NCI-H510A (cell line): Measurements from ENCODE around the gene TMEM52.
A peak's percentile ranks its signal among the peaks of the same experiment; 100 is the strongest.

Source experiments
- DNase-seq: peaks from one replicate; lab custom pipeline; 2025; lab: John Stamatoyannopoulos, UW

Gene TMEM52

DNA sequence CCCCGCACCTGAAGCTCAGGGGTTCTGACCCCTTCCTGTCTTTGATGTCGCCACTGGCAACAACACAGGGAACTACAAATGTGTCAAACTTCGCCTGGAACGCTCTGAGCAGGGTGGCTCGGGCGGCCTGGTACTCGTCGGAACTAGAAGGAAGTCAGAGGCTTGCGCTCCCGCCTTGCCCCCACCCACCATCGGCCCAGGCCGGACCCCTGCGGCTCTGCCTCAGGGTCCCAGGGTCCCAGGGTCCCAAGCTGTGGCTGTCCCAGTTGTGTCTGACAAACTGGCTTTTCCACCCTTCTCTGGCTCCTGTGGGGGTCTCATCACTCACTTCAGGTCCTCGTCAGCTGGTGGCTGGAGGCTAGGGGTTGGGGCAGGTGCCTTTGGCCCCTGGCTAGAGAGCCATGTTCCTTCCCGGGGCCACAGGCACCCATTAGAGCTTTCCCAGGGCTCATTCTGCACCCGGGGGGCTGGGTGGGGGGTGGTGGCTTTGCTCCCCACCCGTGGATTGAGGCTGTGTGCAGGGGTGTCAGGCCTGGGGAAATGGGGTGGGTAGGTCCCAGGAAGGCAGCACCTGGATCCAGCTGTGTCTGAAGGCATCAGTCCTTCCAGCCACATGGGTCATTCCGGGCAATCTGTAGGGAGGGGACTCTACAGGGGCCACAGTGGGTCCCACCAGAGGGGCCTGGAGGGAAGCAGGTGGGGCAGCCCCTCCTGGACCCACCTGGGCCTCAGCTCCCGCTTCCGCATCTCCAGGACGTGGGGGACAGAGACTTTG is 8.0 kb upstream of the TMEM52 start:
- no peak for DNase-seq

DNA sequence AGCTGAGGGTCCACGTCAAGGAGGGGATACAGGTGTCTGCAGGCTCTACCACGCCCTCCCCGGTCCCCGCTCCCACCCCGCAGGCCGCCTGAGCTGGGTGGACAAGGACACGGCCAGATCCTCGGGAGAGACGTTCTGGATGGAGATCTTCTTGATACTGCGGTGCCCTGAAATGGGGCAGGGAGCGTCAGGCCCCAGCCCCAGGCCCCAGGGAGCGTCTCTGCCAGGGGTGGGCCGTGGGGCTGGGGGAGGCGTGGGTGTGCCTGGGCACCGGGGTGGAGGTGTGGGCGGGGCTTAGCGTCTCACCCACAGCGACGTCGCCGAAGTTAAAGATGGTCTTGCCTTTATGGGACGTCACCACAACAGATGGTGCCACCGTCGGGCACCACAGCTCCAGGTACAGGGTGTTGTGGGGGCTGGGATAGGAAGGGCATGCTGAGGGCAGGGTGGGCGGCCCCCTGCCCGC is 7.3 kb upstream of the TMEM52 start:
- DNase-seq, result no peak

DNA sequence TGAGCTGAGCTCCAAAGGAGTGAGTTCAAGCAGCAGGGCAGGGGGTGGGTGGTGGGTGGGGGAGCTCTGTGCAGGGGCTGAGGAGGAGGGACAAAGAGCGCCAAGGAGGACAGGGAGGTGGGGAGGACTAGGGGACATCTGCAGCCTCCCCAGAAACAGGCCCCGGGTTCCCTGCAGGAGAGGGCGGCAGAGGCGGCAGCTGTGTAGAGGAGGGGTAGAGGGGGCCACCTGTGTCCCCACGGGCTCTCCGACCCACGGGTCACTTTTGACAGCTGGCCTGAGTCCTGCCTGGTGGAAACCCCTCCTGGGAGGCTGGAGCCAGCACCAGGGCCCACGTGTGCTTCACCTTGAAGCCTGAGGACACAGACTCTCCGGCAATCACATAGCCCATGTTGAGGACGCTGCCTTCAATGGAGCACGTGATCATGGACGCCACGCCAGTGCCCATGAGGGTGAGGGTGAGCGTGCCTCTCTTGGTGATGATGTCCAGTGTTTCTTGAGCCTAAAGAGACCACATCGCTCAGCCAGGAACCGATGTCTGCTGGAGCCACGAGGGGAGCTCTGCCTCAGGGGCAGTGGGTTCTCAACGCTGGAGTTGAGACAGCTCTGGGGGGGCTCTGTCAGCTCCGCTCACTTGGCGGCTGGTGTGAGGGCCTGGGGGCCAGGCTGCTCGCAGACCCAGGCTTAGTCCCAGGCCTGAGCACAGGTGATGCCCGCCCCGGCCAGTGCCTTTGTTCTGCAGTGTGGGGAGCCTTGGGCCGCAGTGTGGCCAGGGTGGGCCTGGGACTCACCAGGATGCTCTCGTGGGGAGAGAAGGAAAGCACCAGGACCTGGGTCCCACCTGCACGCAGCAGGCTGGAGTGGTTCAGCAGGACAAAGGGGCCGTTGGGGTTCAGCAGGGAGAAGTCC is 6.6 kb upstream of the TMEM52 start:
- DNase-seq, result no peak

DNA sequence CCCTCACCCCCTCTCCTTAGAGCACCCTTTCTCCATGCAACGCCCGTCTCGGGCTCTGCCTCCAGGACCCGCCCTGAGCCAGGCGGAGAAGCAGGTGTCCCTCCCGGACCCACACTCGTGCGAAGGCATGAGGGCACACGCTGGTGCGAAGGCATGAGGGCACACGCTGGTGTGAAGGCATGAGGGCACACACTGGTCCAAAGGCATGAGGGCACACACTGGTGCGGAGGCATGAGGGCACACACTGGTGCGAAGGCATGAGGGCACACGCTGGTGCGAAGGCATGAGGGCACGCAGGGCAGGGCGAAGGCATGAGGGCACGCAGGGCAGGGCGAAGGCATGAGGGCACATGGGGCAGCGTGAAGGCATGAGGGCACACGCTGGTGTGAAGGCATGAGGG is 5.8 kb upstream of the TMEM52 start:
- no peak for DNase-seq

DNA sequence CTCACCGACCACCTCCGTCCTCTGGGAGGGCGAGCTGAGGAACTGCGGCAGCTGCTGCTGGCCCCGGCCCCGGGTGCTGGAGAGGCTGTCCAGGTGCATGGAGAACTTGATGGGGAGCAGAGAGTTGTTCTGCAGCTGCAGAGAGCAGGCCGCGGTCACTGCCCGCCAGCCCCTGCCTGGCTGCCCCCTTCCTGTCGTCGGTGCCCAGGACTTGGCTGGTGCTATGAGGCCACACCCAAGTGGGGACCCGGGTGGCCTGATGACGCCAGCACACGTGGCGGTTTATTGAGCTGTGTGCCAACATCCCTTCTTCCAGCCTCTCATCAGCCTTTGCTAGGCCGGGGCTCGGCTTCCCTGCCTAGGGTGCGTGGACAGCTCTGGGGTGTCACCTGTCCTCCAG is 5.3 kb upstream of the TMEM52 start:
- DNase-seq, result no peak

DNA sequence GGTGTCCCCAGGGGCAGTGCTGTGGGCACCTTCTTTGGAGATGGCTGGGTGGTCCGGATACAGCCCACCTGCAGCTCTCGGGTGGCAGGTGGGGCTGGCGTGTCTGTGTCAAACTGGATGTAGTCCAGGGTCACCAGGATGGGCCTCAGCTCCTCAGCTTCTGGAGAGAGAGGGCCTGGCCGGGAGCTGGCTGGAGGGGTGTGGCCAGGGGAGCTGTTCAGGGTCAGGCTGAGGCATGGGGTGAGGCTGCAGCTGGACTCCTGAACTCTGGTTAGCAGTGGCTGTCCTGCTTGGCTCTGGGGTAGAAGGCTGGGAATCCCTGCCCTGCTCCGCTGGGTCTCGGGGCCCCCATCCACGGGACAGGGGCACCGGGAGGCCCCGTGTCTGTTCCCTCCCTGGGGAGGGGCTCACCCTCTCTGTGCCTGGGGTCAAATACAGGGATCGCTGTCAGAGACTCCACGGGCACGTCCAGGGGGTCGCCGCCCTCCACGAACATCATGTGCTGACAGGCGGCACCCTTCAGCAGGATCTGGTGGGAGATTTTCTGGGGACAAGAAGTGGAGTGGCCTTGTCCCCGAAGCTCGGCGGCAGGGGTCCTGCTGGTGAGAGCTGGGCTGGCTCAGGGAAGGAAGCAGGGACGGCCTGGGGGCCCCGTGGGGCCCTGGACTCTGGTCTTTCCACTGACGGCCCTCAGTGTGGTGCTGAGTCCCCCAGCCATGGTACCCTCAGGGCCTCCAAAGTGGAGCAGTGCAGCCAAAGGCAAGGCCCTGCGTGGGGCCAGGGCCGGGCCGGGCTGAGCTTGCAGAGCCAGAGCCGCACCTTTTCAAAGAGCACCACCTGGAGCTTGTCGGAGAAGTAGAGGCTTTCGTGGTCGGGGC is 4.1 kb upstream of the TMEM52 start:
- DNase-seq, result no peak

DNA sequence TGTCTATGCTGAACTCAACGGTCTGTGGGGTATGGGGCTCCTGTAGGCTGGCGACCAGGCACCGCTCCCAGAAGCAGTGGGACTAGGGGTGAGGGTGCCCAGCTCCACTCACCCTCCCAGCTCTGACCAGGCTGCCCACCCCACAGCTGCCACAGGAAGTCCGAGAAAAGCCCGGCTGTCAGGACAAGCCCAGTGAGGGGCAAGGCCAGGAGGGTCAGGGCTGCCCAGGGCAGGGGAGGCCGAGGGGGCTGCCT is 3.5 kb upstream of the TMEM52 start:
- DNase-seq, result no peak

DNA sequence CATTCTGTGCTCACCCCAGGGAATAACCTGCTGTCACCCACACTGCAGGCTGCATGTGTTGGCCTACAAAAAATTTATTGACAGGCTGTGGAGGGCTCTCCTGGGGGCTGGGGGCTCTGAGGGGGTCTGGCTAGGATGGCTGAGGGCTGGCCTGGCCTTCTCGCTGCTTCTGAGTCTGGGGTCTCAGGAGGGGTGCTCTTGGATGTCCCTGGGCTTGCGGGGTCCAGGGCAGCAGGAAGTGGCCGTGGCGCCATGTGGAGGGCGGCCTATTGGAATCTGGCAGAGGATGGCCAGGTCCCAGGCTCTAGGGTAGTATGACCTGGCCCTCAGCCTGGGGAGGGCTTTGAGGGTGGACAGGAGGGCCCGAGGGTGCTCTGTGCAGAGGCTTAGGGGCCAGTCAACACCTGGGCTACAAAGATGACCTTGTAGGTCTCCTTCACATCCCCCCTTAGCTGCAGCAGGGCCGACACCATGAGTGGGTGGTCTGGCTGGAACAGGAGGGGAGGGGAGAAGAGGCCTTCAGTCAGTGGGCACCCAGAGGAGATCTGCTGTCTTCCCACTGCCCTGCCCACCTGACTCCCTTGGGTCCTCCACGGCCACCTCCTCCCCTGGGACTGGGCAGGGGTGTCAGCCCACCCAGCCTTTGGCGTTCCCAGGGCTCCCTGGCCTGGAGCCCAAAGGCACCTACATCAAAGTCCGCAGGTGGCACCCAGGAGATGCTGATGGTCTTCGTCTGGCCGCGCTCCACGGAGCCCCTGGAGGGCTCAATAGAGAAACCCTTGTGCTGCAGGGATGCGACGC is 3.0 kb upstream of the TMEM52 start:
- DNase-seq, result no peak

DNA sequence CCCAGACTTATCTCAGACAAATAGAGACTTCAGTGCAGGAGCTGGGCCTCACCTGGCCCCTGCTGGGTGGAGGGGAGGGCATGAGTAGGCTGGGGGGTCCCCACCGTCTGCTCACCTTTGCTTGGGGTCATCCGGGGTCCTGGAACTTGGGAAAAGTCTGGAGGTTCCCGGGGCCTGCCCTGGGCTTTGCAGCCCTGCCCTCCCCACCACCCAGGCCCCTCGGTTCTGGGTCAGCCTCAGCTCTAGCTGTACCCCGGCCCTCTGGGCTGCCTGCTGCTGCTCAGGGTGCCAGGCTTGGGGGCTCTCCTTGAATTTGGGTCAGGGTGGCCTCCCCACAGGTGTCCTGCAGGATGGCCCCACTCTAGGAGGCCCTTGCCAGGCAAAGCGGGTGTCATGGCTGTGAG is 2.4 kb upstream of the TMEM52 start:
- no peak for DNase-seq

DNA sequence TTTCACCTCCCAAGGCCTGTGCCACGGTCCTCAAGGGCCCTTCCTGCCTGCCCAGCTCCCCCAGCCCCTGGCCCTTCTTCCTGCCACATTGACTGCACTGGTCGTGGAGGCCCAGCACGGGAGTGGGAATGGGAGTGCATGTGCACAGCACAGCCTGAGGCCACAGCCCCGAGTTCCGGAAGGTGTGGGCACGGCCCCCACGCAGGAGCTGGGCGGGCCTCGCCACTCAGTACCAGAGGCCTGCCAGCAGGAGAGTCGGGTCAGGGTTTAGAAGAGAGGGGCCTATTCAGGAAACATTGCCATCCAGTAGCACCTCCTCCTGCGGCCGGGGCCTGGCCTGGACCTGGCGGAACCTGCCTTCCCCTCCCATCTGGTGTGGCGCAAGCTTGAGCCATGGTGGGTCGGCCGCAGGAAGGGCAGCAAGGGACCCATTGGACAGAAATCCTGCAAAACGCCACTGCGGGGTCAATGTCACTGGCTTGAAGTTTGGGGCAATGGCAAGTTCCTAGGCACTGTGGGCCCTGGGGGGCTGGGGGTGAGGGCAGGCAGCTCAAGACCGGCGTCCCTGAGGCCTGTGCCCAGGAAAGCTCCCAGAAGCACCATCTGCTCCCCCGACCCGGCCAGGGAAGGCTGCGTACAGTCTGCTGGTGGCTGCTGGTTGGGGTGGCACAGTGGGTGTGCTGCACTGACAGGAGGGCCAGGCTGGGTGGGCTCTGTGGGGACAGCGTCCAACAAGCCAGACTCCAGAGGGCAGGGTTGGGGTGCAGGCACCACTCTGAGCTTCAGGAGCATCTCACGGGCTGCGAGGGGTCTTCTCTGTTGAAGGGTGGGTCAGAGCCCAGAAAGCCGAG is 1.8 kb upstream of the TMEM52 start:
- DNase-seq, result no peak

DNA sequence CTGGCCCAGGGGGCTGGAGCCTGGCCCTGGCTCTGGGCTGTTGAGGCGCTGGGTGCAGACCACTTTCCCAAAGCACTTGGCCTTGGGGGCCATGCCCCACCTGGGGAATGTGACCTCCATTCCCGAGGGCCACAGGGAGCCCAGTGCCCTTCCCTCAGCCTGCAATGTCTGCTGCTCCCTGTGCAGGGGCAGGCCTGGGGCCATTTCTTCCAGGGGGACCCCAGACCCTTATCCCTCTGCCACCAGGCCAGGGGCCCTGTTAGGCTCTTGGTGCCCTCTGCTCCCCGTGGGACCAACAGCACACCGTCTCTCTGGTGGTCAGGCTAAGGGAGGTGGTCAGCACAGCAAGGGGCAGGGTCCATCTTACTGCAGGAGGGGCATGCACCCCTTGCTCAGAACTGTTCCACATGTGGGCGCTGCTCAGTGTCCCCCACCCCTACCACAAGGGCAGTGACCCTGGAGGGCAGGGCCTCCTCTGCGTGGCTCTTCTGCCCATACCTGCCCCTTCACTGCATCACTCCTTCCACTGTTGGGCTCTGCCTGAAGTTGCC is 1.1 kb upstream of the TMEM52 start:
- no peak for DNase-seq

DNA sequence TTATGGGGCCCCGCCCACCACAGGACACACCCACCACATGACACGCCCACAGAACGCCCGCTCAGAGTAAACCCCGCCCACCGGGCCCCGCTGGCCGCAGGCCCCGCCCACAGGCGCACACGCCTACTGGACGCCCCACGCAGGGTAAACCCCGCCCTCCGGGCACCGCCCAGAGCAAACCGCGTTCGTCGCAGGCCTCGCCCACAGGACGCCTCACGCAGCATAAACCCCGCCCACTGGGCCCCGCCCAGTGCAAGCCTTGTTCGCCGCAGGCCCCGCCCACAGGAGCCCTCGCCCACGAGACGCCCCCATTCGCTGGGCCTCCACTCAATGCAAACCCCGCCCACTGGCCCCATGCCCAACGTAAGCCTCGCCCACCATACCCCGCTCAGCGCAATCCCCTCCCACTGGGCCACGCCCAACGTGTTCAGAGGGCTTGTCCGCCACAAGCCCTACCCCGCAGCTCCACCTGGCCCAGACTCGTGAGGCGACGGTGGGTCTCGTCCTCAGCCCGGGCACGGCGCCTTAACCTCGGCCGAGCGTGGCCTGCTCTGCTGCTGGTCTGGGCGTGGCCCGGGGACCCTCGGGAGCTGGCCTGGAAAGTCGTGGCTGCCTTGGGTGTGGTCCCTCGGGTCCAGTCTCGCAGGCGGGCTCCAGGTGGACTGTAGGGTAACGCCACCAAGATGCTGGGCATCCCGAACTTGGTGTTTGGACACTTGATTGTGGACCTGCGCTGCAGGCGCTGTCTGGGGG is 401 bp upstream of the TMEM52 start:
- DNase-seq, result peak; percentile 45

DNA sequence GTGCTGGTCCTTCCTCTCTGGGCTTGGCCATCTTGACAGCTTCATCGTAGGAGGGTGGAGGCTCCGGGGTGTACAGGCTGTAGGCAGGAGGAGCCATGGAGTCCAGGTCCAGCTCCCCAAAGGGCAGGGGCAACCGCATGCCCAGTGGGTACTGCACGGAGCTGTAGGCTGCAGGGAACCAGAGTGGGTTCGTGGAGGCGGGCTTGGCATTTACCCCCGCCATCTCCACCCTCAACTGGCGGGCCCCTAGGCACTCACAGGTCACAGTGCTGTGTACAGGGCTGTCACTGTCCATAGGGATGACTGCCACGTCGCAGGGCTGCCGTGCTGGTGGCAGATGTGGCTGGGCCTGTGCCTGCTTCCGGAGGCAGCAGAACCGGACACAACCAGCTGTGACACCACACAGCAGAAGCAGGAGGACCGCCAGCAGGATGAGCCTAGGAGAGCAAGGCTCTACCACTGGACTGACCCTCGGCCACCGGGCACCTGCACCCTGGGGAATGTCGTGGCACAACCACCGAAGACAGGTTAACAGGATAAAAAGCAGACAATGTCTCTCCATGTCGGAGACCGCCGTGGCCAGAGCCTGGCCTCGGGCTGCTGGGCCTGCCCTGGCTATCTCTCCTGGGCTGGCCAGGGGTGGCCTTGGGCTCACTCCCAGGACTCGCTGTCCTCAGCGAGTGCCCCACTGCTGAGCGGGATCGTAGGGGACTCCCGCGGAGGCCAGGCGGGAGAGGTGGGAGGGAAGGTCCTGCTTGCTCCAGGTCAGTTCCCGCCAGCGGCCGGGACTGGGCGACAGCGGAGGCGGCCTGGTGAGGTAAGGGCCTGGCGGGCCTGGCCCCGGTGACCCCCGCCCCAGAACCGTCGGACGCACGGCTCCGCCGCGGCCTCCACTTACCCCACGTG is 831 bp downstream of the TMEM52 start:
- DNase-seq, result no peak

DNA sequence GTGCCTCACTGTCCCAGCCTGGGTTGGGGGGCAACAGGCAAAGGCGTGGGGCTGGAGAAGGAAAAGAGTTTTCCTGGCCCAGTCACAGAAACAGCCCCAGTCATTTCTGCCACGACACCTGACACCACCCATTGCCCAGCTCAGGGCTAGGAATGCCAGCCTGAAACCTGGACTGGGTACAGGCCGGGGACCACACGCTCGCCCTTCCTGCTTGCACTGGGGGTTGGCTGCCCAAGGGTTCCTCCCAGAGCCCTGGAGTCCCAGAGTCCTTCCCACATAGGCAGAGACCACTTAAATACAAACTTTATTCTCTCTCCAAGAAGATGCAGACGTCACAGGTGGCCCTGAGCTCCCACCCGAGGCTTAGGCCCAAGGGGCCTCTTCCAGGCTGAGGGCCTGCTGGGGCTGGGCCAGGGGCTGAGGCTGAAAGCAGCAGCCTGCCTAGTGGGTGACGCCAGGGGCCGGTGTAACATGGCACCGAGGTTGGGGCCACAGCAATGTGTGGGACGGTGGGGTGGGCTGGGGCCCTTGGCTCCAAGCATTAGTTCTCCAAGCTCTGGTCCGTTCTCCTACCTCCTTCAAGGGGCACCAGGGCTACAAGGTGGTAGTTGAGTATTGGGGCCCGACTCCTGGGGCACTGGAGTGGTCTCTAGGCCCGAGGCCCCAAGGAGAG is 1.6 kb downstream of the TMEM52 start:
- no peak for DNase-seq

DNA sequence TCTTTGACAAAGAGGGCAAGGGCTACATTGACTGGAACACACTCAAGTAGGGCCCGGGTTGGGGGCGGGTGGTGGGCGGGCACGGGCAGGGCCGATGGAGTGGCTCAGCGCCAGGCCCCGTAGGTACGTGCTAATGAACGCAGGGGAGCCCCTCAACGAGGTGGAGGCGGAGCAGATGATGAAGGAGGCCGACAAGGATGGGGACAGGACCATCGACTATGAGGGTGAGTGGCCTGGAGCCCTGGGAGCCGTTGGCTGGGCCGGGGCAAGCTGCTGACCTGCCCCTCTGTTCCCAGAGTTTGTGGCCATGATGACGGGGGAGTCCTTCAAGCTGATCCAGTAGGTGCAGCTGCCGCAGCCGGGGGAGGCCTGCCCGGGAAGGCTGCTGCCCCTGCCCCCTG is 2.2 kb downstream of the TMEM52 start:
- DNase-seq, result no peak

DNA sequence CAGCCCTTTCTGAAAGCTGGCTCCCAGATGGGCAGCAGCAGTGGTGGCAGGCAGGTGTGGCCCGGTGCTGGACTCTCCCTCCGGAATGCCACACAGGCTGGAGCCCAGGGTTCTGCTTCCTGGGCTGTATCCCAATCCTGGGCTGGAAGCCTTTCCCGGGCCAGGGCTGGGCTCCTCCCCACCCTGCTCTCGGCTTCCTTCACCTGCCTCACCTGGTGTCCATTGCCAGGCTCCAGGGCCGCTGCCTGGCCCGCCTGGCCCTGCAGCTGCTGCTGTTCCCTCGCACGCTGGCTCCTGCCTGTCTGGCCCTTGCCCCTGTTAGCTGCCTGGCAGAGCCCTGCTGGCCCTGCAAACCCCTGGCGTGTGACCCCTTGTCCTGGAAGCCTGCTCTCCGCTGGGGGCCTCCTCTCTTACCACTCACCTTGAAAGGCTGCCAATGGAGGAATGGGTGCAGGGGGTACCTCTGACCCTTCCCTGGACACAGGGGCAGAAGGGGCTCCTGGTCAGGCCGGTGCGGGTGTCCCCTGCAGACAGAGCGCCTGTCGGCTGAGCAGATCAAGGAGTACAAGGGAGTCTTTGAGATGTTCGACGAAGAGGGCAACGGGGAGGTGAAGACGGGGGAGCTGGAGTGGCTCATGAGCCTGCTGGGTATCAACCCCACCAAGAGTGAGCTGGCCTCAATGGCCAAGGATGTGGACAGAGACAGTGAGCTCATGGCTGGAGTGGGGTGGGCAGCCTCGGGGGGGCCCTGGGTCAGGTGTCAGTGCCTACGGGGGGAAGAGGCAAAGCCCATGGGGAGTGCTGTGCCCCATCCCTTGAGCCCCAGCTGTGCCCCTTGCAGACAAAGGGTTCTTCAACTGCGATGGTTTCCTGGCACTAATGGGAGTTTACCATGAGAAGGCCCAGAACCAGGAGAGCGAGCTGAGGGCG is 2.9 kb downstream of the TMEM52 start:
- DNase-seq, result no peak
